H1 (cell line): ENCODE data around the gene MVD. TPM values are rescaled to one million over a fixed set of nuclear protein-coding genes. Genes with fewer than 3 reads are reported as not detected.

ENCODE experiments used
- CTCF ChIA-PET: fragments of 300-600 bp; sonication (Branson Sonifier 250); formaldehyde crosslinking; loops from one replicate; lab custom pipeline; 2021; ENCODE audit not compliant: partially characterized antibody; lab: Charles Lee
- POLR2A ChIA-PET: fragments of 300-600 bp; sonication (Branson Sonifier 250); formaldehyde crosslinking; loops from one replicate; lab custom pipeline; 2021; ENCODE audit warnings: inconsistent platforms; ENCODE audit not compliant: partially characterized antibody; lab: Charles Lee
- DNase-seq, 2 experiments: peaks; one replicate each; pipeline versions ENCODE4 v3.0.0 to v3.0.0-alpha.2; 2010 to 2022; ENCODE audit warnings: low spot score in 2 of 2, low read depth in 1 of 2, mixed read lengths in 1 of 2
- FAIRE-seq: peaks from 2 replicates; lab custom pipeline; 2011; peaks lifted over from hg19 to GRCh38; lab: Jason Lieb, UNC
- H2AFZ ChIP-seq: 2 replicates; pipeline ENCODE4 v1.8.1; 2012; ENCODE audit warnings: low read length, inconsistent platforms
- H2AK5ac ChIP-seq: 2 replicates; pipeline ENCODE4 v1.6.1; 2013; ENCODE audit warnings: low read depth, low read length
- H2BK120ac ChIP-seq: replicated peaks from 2 replicates; pipeline ENCODE3; 2013; ENCODE audit warnings: low read depth, low read length, inconsistent platforms
- H2BK12ac ChIP-seq: 2 replicates; pipeline ENCODE4 v1.6.1; 2013; ENCODE audit warnings: low read depth, low read length
- H2BK15ac ChIP-seq: 2 replicates; pipeline ENCODE4 v1.6.1; 2013; ENCODE audit warnings: low read length
- H2BK20ac ChIP-seq: 2 replicates; pipeline ENCODE4 v1.6.1; 2013; ENCODE audit warnings: low read length
- H2BK5ac ChIP-seq: 2 replicates; pipeline ENCODE4 v1.6.1; 2013; ENCODE audit warnings: low read depth, low read length
- H3K14ac ChIP-seq: 2 replicates; pipeline ENCODE4 v1.6.1; 2013; ENCODE audit warnings: inconsistent platforms; ENCODE audit not compliant: insufficient read length
- H3K18ac ChIP-seq: 2 replicates; pipeline ENCODE4 v1.6.1; 2013; ENCODE audit warnings: low read length; ENCODE audit errors: extremely low read depth
- H3K23ac ChIP-seq: 2 replicates; pipeline ENCODE4 v1.6.1; 2013; ENCODE audit warnings: inconsistent platforms; ENCODE audit not compliant: insufficient read length
- H3K23me2 ChIP-seq: 2 replicates; pipeline ENCODE4 v1.6.1; 2013; ENCODE audit warnings: low read depth, low read length
- H3K27ac ChIP-seq: 2 replicates; pipeline ENCODE4 v1.6.1; 2011; ENCODE audit warnings: low read depth, low read length, inconsistent platforms
- H3K27me3 ChIP-seq, 4 experiments: replicated peaks in 1 of 4; 1 replicate in 1 of 4; 2 replicates in 3 of 4; pipeline versions ENCODE4 v1.6.1 to v1.8.1; 2011 to 2013; ENCODE audit warnings: low read length in 3 of 4, mild to moderate bottlenecking in 3 of 4, inconsistent platforms in 2 of 4, mixed read lengths in 2 of 4, moderate library complexity in 1 of 4; ENCODE audit not compliant: control insufficient read depth in 3 of 4, insufficient read depth in 3 of 4; ENCODE audit errors: extremely low read depth in 1 of 4
- H3K36me3 ChIP-seq, 4 experiments: 2 replicates each; pipeline versions ENCODE4 v1.6.1 to v1.8.1; 2011 to 2013; ENCODE audit warnings: mild to moderate bottlenecking in 4 of 4, low read length in 3 of 4, moderate library complexity in 2 of 4, control low read depth in 1 of 4, inconsistent platforms in 1 of 4; ENCODE audit not compliant: insufficient read depth in 4 of 4, control insufficient read depth in 2 of 4
- H3K4ac ChIP-seq: replicated peaks from 2 replicates; pipeline ENCODE3; 2013; ENCODE audit warnings: low read length, low read depth, mixed read lengths, inconsistent platforms; ENCODE audit not compliant: insufficient read length
- H3K4me1 ChIP-seq, 4 experiments: replicated peaks in 1 of 4; 1 replicate in 1 of 4; 2 replicates in 3 of 4; pipeline versions ENCODE4 v1.6.1 to v1.8.1; 2011 to 2013; ENCODE audit warnings: low read length in 3 of 4, inconsistent platforms in 2 of 4, mixed read lengths in 1 of 4; ENCODE audit not compliant: insufficient read depth in 4 of 4, control insufficient read depth in 3 of 4
- H3K4me2 ChIP-seq, 2 experiments: 2 replicates each; pipeline versions ENCODE4 v1.6.1 to v1.8.1; 2011 to 2013; ENCODE audit warnings: low read depth in 2 of 2, low read length in 2 of 2, control low read depth in 1 of 2, inconsistent platforms in 1 of 2, mild to moderate bottlenecking in 1 of 2; ENCODE audit not compliant: insufficient read depth in 1 of 2
- H3K4me3 ChIP-seq, 4 experiments: fragments of 200-600, 300-600 bp in 1 of 4; sonication (generic), shearing (Covaris generic), sonication (Bioruptor Twin) in 1 of 4; 2 replicates each; pipeline versions ENCODE4 v1.5.1 to v1.8.1; 2011 to 2016; ENCODE audit warnings: low read length in 4 of 4, low read depth in 3 of 4, control low read depth in 2 of 4, inconsistent platforms in 2 of 4, mild to moderate bottlenecking in 2 of 4, mixed read lengths in 1 of 4, moderate library complexity in 1 of 4; ENCODE audit not compliant: insufficient read depth in 2 of 4; ENCODE audit errors: extremely low read depth in 1 of 4
- H3K56ac ChIP-seq: replicated peaks from 2 replicates; pipeline ENCODE3; 2013; ENCODE audit warnings: low read depth, mild to moderate bottlenecking, mixed read lengths, low read length, inconsistent platforms; ENCODE audit not compliant: insufficient read length
- H3K79me1 ChIP-seq: 2 replicates; pipeline ENCODE4 v1.6.1; 2013; ENCODE audit warnings: low read depth, low read length, control low read depth
- H3K79me2 ChIP-seq, 2 experiments: 2 replicates each; pipeline versions ENCODE4 v1.6.1 to v1.8.1; 2012 to 2013; ENCODE audit warnings: low read length in 2 of 2, mild to moderate bottlenecking in 2 of 2, inconsistent platforms in 1 of 2; ENCODE audit not compliant: insufficient read depth in 2 of 2, control insufficient read depth in 1 of 2
- H3K9ac ChIP-seq, 4 experiments: replicated peaks in 1 of 4; 1 replicate in 1 of 4; 2 replicates in 3 of 4; pipeline versions ENCODE4 v1.6.1 to v1.8.1; 2011 to 2013; ENCODE audit warnings: low read depth in 3 of 4, low read length in 3 of 4, control low read depth in 2 of 4, mild to moderate bottlenecking in 2 of 4, moderate library complexity in 2 of 4, inconsistent platforms in 1 of 4; ENCODE audit errors: extremely low read depth in 1 of 4
- H3K9me3 ChIP-seq, 2 experiments: 2 replicates each; pipeline versions ENCODE4 v1.6.1 to v1.8.1; 2012 to 2013; ENCODE audit warnings: mild to moderate bottlenecking in 2 of 2, moderate library complexity in 2 of 2, control low read depth in 1 of 2, inconsistent platforms in 1 of 2, low read depth in 1 of 2, low read length in 1 of 2, mixed read lengths in 1 of 2; ENCODE audit not compliant: insufficient read depth in 2 of 2
- H4K20me1 ChIP-seq, 2 experiments: replicated peaks in 1 of 2; 2 replicates each; pipeline versions ENCODE3 to v1.8.1; 2011 to 2013; ENCODE audit warnings: inconsistent platforms in 2 of 2, low read length in 2 of 2, mild to moderate bottlenecking in 1 of 2; ENCODE audit not compliant: insufficient read depth in 2 of 2, control insufficient read depth in 1 of 2
- H4K5ac ChIP-seq: 2 replicates; pipeline ENCODE4 v1.6.1; 2013; ENCODE audit warnings: low read length, low read depth, mixed read lengths, inconsistent platforms; ENCODE audit not compliant: insufficient read length
- H4K8ac ChIP-seq: 2 replicates; pipeline ENCODE4 v1.8.0; 2013; ENCODE audit warnings: mild to moderate bottlenecking, moderate library complexity, low read length, inconsistent platforms; ENCODE audit not compliant: insufficient read depth; ENCODE audit errors: extremely low read depth
- H4K91ac ChIP-seq: replicated peaks from 2 replicates; pipeline ENCODE3; 2013; ENCODE audit warnings: low read length, mixed read lengths, inconsistent platforms; ENCODE audit not compliant: insufficient read length
- CEBPB ChIP-seq: IDR thresholded peaks from 2 replicates; pipeline ENCODE4 v1.6.1; 2012; ENCODE audit warnings: low read depth, low read length
- WGBS, 2 experiments: shearing (Covaris generic) in 1 of 2; methylation state at CpG; one replicate each; pipeline versions ENCODE4 v1.1.6 to v1.1.7; 2013 to 2015; ENCODE audit warnings: low lambda C conversion rate in 2 of 2, mixed read lengths in 2 of 2, inconsistent platforms in 1 of 2, low coverage in 1 of 2, missing lambda C conversion rate in 1 of 2; ENCODE audit not compliant: insufficient replicate concordance in 2 of 2, insufficient coverage in 1 of 2, insufficient read length in 1 of 2; ENCODE audit errors: extremely low coverage in 1 of 2, missing lambda C conversion rate in 1 of 2; 5-methylcytosine and 5-hydroxymethylcytosine counted together
- polyA plus RNA-seq, 7 experiments: library from polyadenylated mRNA; depleted of rRNA in 3 of 7; stranded (reverse) in 5 of 7; unstranded in 2 of 7; fragments of >200 nt in 5 of 7; fragments of 200-250 nt in 2 of 7; gene quantifications; 1 replicate in 5 of 7; 2 replicates in 1 of 7; 4 replicates in 1 of 7; pipeline versions ENCODE4 v1.2.1 to v1.2.3, GENCODE V29; 2011 to 2013; ENCODE audit warnings: missing spikeins in 2 of 7, mixed read lengths in 2 of 7
- total RNA-seq: library from RNA; stranded (reverse); fragmentation: NEBNext Ultra II Directional; extraction: Animal tissue kit (Norgen Biotek cat#: 25700); gene quantifications from 2 replicates; pipeline ENCODE4 v1.2.1, GENCODE V29; 2021

MVD gene
- total and polyA plus RNA-seq, 2 of the 8 experiments (the other 6 are each of a cell fraction or from before 2014, with no cell fraction given), result 47.2 to 77.3 TPM

DNA sequence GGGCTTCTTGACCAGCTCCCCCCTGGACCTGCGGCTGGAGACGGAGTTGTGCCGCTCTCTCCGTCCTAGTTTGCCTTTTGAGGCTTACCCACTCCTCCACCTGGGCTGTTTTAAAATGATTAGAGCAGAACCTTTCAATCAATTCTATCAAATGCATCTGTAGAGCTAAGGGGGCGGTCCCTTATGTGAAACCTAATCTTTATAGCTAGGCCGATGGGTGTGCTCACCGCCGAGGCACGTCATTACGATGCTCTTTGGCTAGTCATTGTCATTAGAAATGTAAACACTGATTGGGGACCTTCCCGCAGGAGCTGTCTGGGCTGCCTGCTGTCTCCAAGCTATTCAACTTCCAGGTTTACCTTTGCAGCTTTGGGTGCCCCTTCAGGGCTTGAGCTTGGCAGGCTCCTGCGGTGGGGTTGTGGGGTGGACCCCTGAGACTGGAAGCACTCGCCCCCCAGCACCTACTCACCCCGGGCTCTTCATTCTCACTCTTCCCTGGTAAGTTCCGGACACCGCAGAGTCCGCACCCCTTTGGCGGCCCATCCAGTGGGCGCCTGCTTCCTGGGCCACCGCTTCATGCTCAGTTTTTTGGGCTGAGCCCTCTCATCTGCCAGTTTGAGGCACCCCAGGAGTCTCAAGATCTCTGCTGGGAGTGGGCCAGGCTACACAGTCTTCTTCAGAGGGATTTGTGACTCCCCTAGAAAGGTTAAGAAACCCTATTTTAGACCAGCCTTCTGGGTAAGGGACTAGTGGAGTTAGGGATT lies 45.4 kb downstream of the MVD start:
- no peak overlapping the region for H2BK15ac ChIP-seq
- TF ChIP-seq CEBPB, result no peak

More for the DNA sequence above, 45.4 kb downstream of the MVD start:
- H2BK120ac ChIP-seq, result no peak overlapping the region
- H3K14ac ChIP-seq, result no peak overlapping the region
- H3K36me3 ChIP-seq, result peaks cover 2 to 21% (median 8%) of the 10 kb centered on the region in 4 experiments
- no peak for DNase-seq
- 86% methylated on average over 20 of the region's 20 CpGs; no CpG with 5 or more reads in 1 of the 2 experiments for WGBS, 2 experiments
- FAIRE-seq, result no peak
- H3K23me2 ChIP-seq, result no peaks in the 10 kb centered on the region
- 0 out of 2 replicates have a peak overlapping the region, but pooled peaks have one; percentile 3 for H3K27ac ChIP-seq
- no peak overlapping the region for H3K23ac ChIP-seq
- no peaks in the 10 kb centered on the region for H3K27me3 ChIP-seq
- H3K56ac ChIP-seq, result no peak overlapping the region
- no peaks in the 10 kb centered on the region for H3K9me3 ChIP-seq
- no peak overlapping the region for H3K18ac ChIP-seq
- H3K79me2 ChIP-seq, result peaks cover 0 to 15% of the 10 kb centered on the region in 2 experiments; a peak in 1 of 4 replicates
- no peak overlapping the region for H2AFZ ChIP-seq
- H3K4me2 ChIP-seq, result no peak overlapping the region
- H3K4me3 ChIP-seq, result no peak overlapping the region
- no peak overlapping the region for H4K91ac ChIP-seq
- peaks cover 24% of the 10 kb centered on the region for H3K79me1 ChIP-seq
- CTCF ChIA-PET, result interaction anchor here (0.6 to 3.3 kb wide), 13 partner anchors 8 to 180 kb away, joined by 3 to 18 read pairs (median 3); partner anchors contain the start of gene IL17C
- H4K20me1 ChIP-seq, result peaks cover 17 to 24% of the 10 kb centered on the region in 2 experiments
- H2AK5ac ChIP-seq, result no peak overlapping the region
- no peak overlapping the region; the same call in 1 of the 2 replicates for H4K8ac ChIP-seq
- no peak overlapping the region for H2BK20ac ChIP-seq
- no peak overlapping the region for H3K4ac ChIP-seq
- no peak overlapping the region for H2BK12ac ChIP-seq
- no peak overlapping the region for H3K9ac ChIP-seq
- peaks cover 0 to 6% (median 0%) of the 10 kb centered on the region in 4 experiments; a peak in 1 of 7 replicates for H3K4me1 ChIP-seq
- POLR2A ChIA-PET, result interaction anchor here (0.6 to 2.0 kb wide), 4 partner anchors 19 to 60 kb away, joined by 3 to 10 read pairs (median 3); partner anchors contain the start of gene IL17C
- no peak overlapping the region for H4K5ac ChIP-seq
- no peak overlapping the region for H2BK5ac ChIP-seq
